HTERT RPE-1 (cell line): Measurements from ENCODE around the gene RAB37.

ENCODE experiments used
- in situ Hi-C: fragments of 300-500 bp; cut with MboI; formaldehyde crosslinking; loops from 4 replicates; pipeline ENCODE4 v1.14.3; 2020; ENCODE audit warnings: low sequenced_read_pairs

RAB37 gene

GRCh38 chr17:74736513-74737298, at the start of gene RAB37:
RAB37 (plus strand) TSS chr17:74737256; CDS start chr17:74737273, 17 bp downstream.
- in situ Hi-C loops: no loop called here

DNA sequence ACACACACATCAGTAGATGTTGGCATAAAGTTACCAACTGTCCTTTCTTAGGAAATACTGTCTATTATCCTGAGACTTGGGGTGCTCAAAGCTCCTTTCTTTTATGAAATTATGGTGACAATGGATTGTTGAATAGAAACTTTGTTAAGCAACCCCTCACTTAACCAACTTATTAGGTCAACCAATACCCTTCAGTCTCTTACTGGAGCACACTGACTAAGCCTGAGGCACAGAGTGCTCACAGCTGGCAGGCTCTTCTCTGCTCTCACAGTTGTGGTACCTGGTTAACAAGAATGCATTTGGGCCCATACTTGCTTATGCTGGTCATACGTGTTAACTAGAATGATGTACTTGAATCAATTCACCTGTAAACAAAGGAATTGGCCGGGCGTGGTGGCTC, 49.2 kb upstream of the RAB37 start:
- in situ Hi-C loops: no loop called here

DNA sequence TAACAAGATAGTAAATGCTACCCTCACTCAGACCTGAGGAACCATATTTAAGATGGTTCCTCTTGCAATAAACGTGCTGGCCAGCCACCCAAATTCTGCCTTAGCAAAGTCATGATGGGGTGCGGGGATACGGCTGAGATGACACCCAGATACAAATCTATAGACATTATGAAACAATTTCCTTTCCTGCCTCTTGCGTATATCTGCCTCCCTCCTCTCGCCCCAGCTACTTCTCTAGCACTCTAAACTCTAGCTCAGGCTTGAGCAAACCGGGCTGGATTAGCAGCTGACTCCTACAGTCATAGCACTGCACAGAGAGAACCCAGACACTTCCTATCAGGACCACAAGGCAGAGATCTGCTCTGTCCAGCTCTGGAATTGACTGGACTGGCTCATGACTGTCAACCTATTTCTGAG, 46.6 kb upstream of the RAB37 start:
- in situ Hi-C loops: no loop called here

- in situ Hi-C loops: no loop called here
These were observed 45.9 kb upstream of the RAB37 start for GRCh38 chr17:74691151-74691550.

- in situ Hi-C loops: no loop called here
These were observed 43.0 kb upstream of the RAB37 start for GRCh38 chr17:74694081-74694480.

DNA sequence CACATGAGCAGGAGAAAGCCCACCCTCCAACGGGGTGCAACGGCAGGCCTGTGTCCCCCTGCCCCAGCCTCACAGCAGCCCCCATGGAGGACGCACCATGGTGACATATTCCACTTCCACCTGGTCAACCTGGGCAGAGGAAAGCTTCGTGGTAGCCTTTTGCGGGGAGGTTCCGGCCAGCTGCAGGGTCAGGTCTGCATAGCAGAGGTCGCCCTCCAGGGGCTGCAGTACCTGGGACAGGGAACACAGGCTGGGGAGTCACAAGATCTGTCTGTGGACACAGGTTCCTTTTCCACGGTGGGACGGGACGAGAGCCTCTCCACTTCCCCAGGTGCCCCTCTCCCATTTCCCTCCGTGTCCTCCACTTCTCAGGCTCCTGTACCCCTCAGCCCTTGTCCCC, 41.4 kb upstream of the RAB37 start:
- in situ Hi-C loops: no loop called here

DNA sequence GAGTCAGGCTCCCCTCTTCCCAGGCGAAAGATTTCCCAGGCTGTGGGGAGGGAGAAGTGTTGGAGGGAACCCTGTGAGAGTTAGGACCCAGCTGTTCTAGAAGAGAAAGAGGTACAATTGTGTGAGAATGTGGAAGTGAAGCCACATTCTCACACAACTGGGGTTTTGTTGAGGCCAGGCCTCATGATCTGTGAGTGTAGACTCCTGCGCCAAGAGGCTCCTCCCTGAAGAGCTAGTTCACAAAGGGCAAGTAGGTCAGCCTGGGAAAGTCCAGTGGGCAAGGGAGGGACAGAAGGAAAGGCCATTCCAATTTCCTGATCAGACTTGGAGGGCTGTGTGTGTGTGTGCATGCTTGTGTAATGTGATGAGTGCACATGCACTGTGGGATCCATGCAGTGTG, 39.5 kb upstream of the RAB37 start:
- in situ Hi-C loops: no loop called here

- in situ Hi-C loops: no loop called here
These were observed 39.0 kb upstream of the RAB37 start for GRCh38 chr17:74698069-74698468.

DNA sequence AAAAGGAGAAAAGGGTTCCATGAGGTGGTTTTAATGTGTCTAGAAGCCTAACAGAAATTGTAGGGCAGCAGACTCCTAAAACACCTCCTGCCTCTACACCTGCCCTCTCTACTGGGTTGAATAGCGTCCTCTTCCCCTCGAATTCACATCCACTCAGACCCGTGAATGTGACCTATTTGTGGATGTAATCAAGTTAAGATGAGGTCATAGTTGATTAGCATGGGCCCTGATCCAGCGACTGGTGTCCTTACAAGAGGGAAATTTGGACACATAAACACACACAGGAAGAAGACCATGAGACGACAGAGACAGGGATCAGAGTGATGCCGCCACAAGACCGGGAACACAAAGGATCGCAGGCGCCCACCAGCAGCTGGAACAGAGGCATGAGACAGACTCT, 37.8 kb upstream of the RAB37 start:
- in situ Hi-C loops: no loop called here

DNA sequence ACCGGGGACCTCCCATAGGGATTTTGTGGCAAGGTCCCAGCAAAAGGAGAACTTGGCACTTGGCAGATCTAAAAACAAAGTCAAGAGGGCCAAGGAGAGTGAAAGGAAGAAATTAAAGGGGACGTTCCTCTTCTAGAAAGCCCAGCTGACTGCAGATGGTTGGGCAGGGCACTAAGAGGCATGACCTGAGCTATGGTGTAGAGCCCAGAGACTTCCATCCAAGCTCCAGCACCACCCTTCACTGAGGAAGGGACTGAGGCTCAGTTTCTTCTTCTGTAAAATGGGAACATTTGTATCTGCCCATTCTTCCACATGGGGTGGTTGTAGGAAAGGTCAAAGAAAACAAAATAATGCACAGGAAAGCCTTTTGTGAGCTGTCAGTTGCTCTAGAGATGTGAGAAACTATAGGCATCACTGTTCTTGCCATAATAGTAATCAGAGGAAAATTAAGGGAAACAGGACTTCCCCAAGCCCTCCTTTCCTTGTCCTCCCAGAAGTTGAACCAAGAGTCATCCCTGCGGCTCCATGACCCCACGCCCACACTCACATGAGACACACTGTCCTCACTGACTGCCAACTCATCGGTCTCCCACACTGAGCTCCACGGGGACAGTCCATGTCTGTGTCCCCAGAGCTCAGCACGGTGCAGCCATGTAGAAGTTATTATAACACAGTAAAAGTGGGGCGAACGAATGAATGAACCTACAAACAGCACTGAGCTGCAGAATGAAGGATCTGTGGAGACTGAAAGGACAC, 34.8 kb upstream of the RAB37 start:
- in situ Hi-C loops: no loop called here

- in situ Hi-C loops: no loop called here
These were observed 33.7 kb upstream of the RAB37 start for GRCh38 chr17:74703311-74703710.

- in situ Hi-C loops: no loop called here
These were observed 32.5 kb upstream of the RAB37 start for GRCh38 chr17:74704544-74704943.

DNA sequence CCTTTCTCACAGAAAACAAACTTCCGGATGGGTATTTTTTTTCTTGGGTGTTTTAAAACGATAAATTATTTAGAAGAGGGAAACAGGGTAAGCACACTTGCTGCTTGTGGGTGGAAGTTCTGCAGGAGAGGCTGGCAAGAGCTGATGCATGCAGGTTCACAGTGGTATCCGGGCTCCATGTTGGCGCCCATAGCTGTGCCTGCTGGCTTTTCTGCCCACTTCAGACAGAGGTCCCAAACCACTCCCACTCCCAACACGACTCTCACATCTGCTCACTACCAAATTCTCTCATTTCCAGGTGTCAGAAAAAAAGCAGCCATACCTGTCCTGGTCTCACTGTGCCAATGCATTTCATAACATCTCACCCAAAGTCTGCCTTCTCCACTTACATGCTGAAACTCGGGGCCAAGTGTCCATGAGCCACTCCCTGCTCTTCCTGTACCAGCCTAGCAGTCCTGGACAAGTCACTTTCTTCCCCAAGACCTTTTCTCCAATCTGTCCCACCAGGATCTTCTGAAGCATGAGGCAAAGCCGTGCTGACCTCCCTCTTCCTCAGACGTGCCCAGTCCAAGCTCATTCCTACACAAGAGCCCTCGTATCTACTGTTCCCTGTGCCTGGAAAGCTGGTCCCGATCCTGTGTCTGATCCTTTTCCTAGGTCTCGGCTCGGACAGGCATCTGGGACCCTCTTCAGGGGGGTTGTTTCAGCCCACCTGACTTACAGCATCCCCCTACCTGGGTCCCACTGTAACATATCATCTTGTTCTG, 25.8 kb upstream of the RAB37 start:
- in situ Hi-C loops: no loop called here

DNA sequence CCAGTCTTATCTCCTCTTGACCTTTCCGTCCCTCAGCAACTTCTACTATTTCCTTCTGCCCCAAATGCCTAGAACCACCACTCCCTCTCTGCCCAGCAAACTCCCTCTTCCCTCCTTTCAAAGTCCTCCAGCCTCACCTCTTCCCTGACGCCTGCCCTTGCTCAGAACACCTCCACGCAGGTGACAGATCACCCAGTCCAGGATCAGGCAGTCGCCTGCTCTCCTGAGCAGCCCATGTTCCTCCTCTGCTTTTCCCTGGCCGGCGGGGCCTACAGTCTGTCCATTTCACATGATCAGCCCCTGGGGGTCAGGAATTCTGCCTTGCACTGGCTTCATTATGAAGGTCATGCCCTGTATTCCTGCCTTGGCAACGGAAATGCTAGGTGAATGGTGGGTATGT, 24.8 kb upstream of the RAB37 start:
- in situ Hi-C loops: no loop called here

DNA sequence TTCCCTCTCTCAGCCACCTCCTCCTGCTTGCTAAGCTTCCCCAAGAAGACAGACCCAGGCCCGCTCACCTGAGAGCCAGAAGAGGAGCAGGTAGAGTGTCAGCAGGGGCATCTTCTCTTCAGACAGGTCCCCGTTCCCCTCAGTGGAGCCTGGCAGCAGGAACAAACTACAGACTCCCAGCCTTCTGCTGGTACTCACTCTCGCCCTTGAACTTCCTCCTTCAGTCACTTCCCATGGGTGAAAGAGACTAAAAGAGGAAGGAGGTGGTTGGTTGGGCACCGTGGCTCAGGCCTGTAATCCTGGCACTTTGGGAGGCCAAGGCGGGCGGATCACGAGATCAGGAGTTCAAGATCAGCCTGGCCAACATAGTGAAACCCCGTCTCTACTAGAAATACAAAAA, 24.3 kb upstream of the RAB37 start, which contains the start of gene CD300LF:
Gene CD300LF, minus strand, starts transcription at position 168 of the 400 bp plus-strand sequence. Its CDS starts 57 bp downstream, at position 111.
- in situ Hi-C loops: no loop called here

DNA sequence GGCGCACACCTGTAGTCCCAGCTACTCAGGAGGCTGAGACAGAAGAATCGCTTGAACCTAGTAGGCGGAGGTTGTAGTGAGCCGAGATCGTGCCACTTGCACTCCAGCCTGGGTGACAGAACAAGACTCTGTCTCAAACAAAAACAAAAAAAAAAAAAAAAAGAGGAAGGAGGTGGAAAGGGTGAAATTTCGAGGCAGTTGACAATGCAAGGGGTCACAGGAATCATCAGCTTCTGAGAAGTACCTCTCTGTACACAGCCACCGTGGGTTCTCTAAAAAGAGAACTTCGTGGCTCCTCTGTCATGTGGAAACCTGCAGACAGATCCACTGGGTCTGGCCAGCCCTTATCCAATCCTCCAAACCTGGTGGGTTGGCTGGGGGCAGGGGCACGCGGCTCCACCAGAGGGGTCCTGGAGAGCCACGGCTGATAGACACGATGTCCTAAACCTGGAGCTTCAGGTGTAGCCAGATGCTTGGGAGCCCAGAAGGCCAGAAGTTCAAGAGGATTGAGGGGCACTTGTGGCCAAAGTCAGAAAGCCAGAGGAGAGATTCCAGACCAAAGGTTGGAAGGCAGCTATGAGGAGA, 23.8 kb upstream of the RAB37 start:
- in situ Hi-C loops: no loop called here

GRCh38 chr17:74715144-74715543, 21.9 kb upstream of the RAB37 start:
- in situ Hi-C loops: no loop called here

- in situ Hi-C loops: no loop called here
These were observed 16.6 kb upstream of the RAB37 start for GRCh38 chr17:74720506-74720905.

- in situ Hi-C loops: no loop called here
These were observed 14.3 kb upstream of the RAB37 start for GRCh38 chr17:74722782-74723181.

GRCh38 chr17:74723891-74724290, 13.2 kb upstream of the RAB37 start:
- in situ Hi-C loops: no loop called here

GRCh38 chr17:74725111-74725510, 11.9 kb upstream of the RAB37 start:
- in situ Hi-C loops: no loop called here
